Tibial nerve (tissue), 4 donors: Measurements from ENCODE around the gene BPIFB6.

Experiments used
- EP300 ChIP-seq, 2 donors: sonication (generic); formaldehyde crosslinking; IDR thresholded peaks; one replicate each; pipeline ENCODE4 v1.6.1; 2017; ENCODE audit warnings: antibody characterized with exemption in 2 of 2, mild to moderate bottlenecking in 1 of 2
- POLR2A ChIP-seq, 2 donors: fragments of 450-650 bp; IDR thresholded peaks; one replicate each; pipeline ENCODE4 v1.6.1; 2017; ENCODE audit warnings: antibody characterized with exemption in 2 of 2, mild to moderate bottlenecking in 2 of 2, moderate library complexity in 2 of 2
- TF ChIP-seq, protein P1 (sequence below), 5 experiments: fragments of 200-600 bp in 3 of 5; fragments of 450-650 bp in 2 of 5; sonication (generic) in 3 of 5; IDR thresholded peaks; one replicate each; pipeline ENCODE4 v1.5.1; 2016 to 2019; ENCODE audit warnings: antibody characterized with exemption in 5 of 5, mild to moderate bottlenecking in 3 of 5, moderate library complexity in 2 of 5

DNA sequence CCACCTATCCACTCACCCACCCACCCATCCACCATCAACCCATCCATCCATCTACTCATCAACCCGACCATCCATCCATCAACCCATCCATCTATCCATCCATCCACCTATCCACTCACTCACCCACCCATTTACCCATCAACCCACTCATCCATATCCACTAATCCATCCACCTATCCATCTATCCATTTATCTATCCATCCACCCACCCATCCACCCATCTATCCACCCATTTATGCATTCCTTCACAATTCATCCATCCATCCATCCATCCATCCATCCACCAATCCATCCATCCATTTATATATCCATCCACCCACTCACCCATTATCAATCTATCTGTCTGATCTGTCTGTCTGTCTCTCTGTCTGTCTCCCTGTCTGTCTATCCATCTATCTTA lies 62.1 kb downstream of the BPIFB6 start:
- TF ChIP-seq, protein P1, sequence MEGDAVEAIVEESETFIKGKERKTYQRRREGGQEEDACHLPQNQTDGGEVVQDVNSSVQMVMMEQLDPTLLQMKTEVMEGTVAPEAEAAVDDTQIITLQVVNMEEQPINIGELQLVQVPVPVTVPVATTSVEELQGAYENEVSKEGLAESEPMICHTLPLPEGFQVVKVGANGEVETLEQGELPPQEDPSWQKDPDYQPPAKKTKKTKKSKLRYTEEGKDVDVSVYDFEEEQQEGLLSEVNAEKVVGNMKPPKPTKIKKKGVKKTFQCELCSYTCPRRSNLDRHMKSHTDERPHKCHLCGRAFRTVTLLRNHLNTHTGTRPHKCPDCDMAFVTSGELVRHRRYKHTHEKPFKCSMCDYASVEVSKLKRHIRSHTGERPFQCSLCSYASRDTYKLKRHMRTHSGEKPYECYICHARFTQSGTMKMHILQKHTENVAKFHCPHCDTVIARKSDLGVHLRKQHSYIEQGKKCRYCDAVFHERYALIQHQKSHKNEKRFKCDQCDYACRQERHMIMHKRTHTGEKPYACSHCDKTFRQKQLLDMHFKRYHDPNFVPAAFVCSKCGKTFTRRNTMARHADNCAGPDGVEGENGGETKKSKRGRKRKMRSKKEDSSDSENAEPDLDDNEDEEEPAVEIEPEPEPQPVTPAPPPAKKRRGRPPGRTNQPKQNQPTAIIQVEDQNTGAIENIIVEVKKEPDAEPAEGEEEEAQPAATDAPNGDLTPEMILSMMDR (IDR thresholded peaks at IDR 0.05) = no peak
- TF ChIP-seq EP300 (IDR thresholded peaks at IDR 0.05) (no peak), POLR2A (IDR thresholded peaks at IDR 0.05) (no peak)
